ENCODE results near the gene TTC7B. TPM values are rescaled to one million over a fixed set of nuclear protein-coding genes. Genes with fewer than 3 reads are reported as not detected.

TTC7B gene
- total and polyA plus RNA-seq, 2 of the 8 experiments (the other 6 are each of a cell fraction or from before 2014, with no cell fraction given): 23.7 to 34.0 TPM

- Histone ChIP-seq H3K23me2 (ENCODE audit: low read depth, low read length) (no peaks in the 10 kb centered on the region), H3K18ac (ENCODE audit: extremely low read depth, low read length) (no peak overlapping the region), H3K23ac (ENCODE audit: insufficient read length) (no peak overlapping the region), H2BK20ac (ENCODE audit: low read length) (no peak overlapping the region; the same call in 1 of the 2 replicates), H2BK12ac (ENCODE audit: low read depth, low read length) (0 out of 2 replicates have a peak overlapping the region, but pooled peaks have one; percentile 52), H2AFZ (ENCODE audit: low read length) (no peak overlapping the region), H3K79me1 (ENCODE audit: low read depth, low read length) (no peaks in the 10 kb centered on the region), H3K27ac (ENCODE audit: low read depth, low read length) (no peak overlapping the region), H3K36me3 (ENCODE audit: control insufficient read depth in 2 of 4, insufficient read depth in 4 of 4, low read length in 3 of 4) (no peaks in the 10 kb centered on the region), H3K56ac (replicated peaks; ENCODE audit: insufficient read length, low read depth, low read length) (no peak overlapping the region), H3K9me3 (ENCODE audit: insufficient read depth in 2 of 2, low read depth in 1 of 2, low read length in 1 of 2) (no peaks in the 10 kb centered on the region), H4K5ac (ENCODE audit: insufficient read length, low read depth, low read length) (no peak overlapping the region), H2AK5ac (ENCODE audit: low read depth, low read length) (no peak overlapping the region), H4K8ac (ENCODE audit: extremely low read depth, insufficient read depth, low read length) (no peak overlapping the region), H3K4me2 (ENCODE audit: insufficient read depth in 1 of 2, low read depth in 2 of 2, low read length in 2 of 2) (no peak overlapping the region), H3K4me3 (ENCODE audit: extremely low read depth in 1 of 4, insufficient read depth in 2 of 4, low read depth in 3 of 4, low read length in 4 of 4) (no peak overlapping the region), H3K4me1 (replicated peaks in 1 of 4; ENCODE audit: control insufficient read depth in 3 of 4, insufficient read depth in 4 of 4, low read length in 3 of 4) (peaks cover 2 to 15% (median 7%) of the 10 kb centered on the region in 4 experiments; a peak in 6 of 7 replicates), H2BK5ac (ENCODE audit: low read depth, low read length) (no peak overlapping the region), H3K27me3 (replicated peaks in 1 of 4; ENCODE audit: control insufficient read depth in 3 of 4, extremely low read depth in 1 of 4, insufficient read depth in 3 of 4, low read length in 3 of 4) (no peaks in the 10 kb centered on the region), H3K14ac (ENCODE audit: insufficient read length) (no peak overlapping the region), H4K20me1 (replicated peaks in 1 of 2; ENCODE audit: control insufficient read depth in 1 of 2, insufficient read depth in 2 of 2, low read length in 2 of 2) (no peaks in the 10 kb centered on the region), H3K79me2 (ENCODE audit: control insufficient read depth in 1 of 2, insufficient read depth in 2 of 2, low read length in 2 of 2) (no peaks in the 10 kb centered on the region), H2BK120ac (replicated peaks; ENCODE audit: low read depth, low read length) (no peak overlapping the region), H2BK15ac (ENCODE audit: low read length) (no peak overlapping the region), H3K9ac (replicated peaks in 1 of 4; ENCODE audit: extremely low read depth in 1 of 4, low read depth in 3 of 4, low read length in 3 of 4) (no peak overlapping the region), H3K4ac (replicated peaks; ENCODE audit: insufficient read length, low read depth, low read length) (no peak overlapping the region), H4K91ac (replicated peaks; ENCODE audit: insufficient read length, low read length) (no peak overlapping the region)
- 78% methylated on average over 3 of the region's 3 CpGs; no CpG with 5 or more reads in 1 of the 2 experiments for WGBS, 2 experiments (ENCODE audit: extremely low coverage in 1 of 2, insufficient coverage in 1 of 2, insufficient read length in 1 of 2, insufficient replicate concordance in 2 of 2, low coverage in 1 of 2, low lambda C conversion rate in 2 of 2, missing lambda C conversion rate in 1 of 2)
- peak in 1 of 2 experiments; percentile 47 for DNase-seq (ENCODE audit: low read depth in 1 of 2, low spot score in 2 of 2)
- POLR2A ChIA-PET (ENCODE audit: partially characterized antibody): interaction anchor here (1.4 kb wide), 1 partner anchor 321 kb away, joined by 3 read pairs; the partner anchor contains the start of gene CALM1
- no peak for TF ChIP-seq CBX8 (IDR thresholded peaks at IDR 0.05; ENCODE audit: borderline replicate concordance, low read depth, low read length)
- CTCF ChIA-PET (ENCODE audit: partially characterized antibody): interaction anchor here (0.8 to 6.3 kb wide), 7 partner anchors 8 to 40 kb away, joined by 3 to 38 read pairs (median 10); no protein-coding TSS in a partner anchor
- FAIRE-seq: no peak
Observed at GRCh38 chr14:90717916-90718315, 98.3 kb downstream of the TTC7B start.
